Right kidney (tissue), 9 donors: ENCODE results near the gene MRPL18.
A peak's percentile ranks its signal among the peaks of the same experiment; 100 is the strongest.
"Not testable (repeated sequence)": the region's sequence is repeated elsewhere in the genome, so short reads cannot be mapped to it uniquely, and the experiment has no call there.

ENCODE experiments used
- DNase-seq: peaks from one replicate; pipeline ENCODE4 v3.0.0-alpha.2; 2016
- long read RNA-seq, 8 donors: transcript quantifications; one replicate each; lab custom pipeline, GENCODE V29; 2026

Gene MRPL18
- long read RNA-seq, donor 1, transcript MRPL18-201 (4 exons, 978 nt): major isoform, 42 of 76 reads
- long read RNA-seq, donor 1, partial matches to known transcripts: 20 of 76 reads
- long read RNA-seq, donor 1, other reads (novel, unspliced or antisense): 13 of 76 reads
- long read RNA-seq, donor 2, transcript MRPL18-201 (4 exons, 978 nt): major isoform, 13 of 15 reads
- long read RNA-seq, donor 2, partial matches to known transcripts: 0 of 15 reads
- long read RNA-seq, donor 2, other reads (novel, unspliced or antisense): 0 of 15 reads
- long read RNA-seq, donor 3, transcript MRPL18-201 (4 exons, 978 nt): major isoform, 10 of 17 reads
- long read RNA-seq, donor 3, partial matches to known transcripts: 0 of 17 reads
- long read RNA-seq, donor 3, other reads (novel, unspliced or antisense): 7 of 17 reads
- long read RNA-seq, donor 4, transcript MRPL18-201 (4 exons, 978 nt): major isoform, 28 of 41 reads
- long read RNA-seq, donor 4, partial matches to known transcripts: 0 of 41 reads
- long read RNA-seq, donor 4, other reads (novel, unspliced or antisense): 12 of 41 reads
- long read RNA-seq, donor 5, transcript MRPL18-201 (4 exons, 978 nt): major isoform, 26 of 50 reads
- long read RNA-seq, donor 5, transcript MRPL18-202 (4 exons, 758 nt): minor isoform, 5 of 50 reads
- long read RNA-seq, donor 5, partial matches to known transcripts: 0 of 50 reads
- long read RNA-seq, donor 5, other reads (novel, unspliced or antisense): 19 of 50 reads
- long read RNA-seq, donor 6, transcript MRPL18-201 (4 exons, 978 nt): major isoform, 30 of 56 reads
- long read RNA-seq, donor 6, partial matches to known transcripts: 11 of 56 reads
- long read RNA-seq, donor 6, other reads (novel, unspliced or antisense): 14 of 56 reads
- long read RNA-seq, donor 7, transcript MRPL18-201 (4 exons, 978 nt): major isoform, 23 of 53 reads
- long read RNA-seq, donor 7, partial matches to known transcripts: 14 of 53 reads
- long read RNA-seq, donor 7, other reads (novel, unspliced or antisense): 14 of 53 reads
- long read RNA-seq, donor 8, transcript MRPL18-201 (4 exons, 978 nt): major isoform, 35 of 50 reads
- long read RNA-seq, donor 8, partial matches to known transcripts: 0 of 50 reads
- long read RNA-seq, donor 8, other reads (novel, unspliced or antisense): 11 of 50 reads

- no peak for DNase-seq
Observed at GRCh38 chr6:159790149-159790955, at the start of gene MRPL18. Gene MRPL18, plus strand, starts transcription at chr6:159790467. Its CDS starts 121 bp downstream, at chr6:159790588.

DNA sequence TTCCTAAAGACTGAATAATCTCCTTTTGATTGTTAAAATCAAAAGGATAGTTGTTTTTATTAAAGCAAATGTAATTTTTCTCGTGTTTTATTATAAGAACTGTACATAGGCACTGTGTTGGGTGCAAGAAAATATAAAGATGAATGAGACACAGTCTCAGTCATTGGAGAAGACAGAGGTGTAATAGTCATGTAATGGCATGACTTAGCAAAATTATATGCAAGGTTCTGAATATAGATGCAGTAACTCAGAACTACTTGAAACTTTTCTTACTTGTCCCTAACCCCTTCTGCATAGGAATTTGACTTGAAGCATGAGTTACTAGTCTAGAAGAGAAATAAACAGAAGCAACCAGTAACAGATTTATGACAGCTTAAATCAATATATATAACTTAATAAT lies 48.1 kb upstream of the MRPL18 start:
- DNase-seq: no peak

DNA sequence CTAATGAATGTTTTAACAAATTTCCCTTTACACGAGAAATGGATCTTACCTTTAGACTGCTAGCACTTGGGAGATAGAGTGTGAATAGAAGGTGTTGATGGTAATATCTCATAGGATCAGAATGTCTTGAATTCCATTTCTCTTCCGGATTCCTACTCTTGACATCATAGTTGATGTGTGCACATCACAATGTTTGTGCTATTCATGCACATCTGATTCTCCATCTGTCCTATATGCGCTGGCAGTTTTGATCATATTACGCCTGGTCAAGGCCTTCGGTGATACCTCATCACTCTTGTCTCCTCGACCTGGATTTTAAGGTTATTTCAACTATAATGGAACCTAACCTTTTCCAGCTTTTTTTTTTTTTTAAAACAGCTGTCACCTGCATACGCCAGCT lies 45.2 kb upstream of the MRPL18 start:
- DNase-seq: no peak

GRCh38 chr6:159746759-159747158 lies 43.5 kb upstream of the MRPL18 start:
- no peak for DNase-seq

DNA sequence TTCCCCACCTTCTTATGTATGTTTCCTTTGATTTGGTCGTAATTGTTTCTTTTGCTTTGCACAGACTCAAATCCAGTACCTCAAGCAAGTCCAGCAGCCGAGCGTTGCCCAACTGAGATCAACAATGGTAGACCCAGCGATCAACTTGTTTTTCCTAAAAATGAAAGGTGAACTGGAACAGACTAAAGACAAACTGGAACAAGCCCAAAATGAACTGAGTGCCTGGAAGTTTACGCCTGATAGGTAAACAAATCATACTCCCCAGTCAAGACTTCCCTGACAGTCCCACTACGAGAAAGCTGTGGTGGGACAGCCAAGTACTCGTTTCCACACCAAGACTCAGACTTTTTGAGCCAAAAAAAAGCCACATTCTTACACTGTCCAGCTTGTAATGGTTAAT lies 42.1 kb upstream of the MRPL18 start:
- DNase-seq: not testable (repeated sequence)

GRCh38 chr6:159751448-159751847 lies 38.8 kb upstream of the MRPL18 start:
- no peak for DNase-seq

- DNase-seq: no peak
Observed at GRCh38 chr6:159753081-159753872, 37.0 kb upstream of the MRPL18 start.

DNA sequence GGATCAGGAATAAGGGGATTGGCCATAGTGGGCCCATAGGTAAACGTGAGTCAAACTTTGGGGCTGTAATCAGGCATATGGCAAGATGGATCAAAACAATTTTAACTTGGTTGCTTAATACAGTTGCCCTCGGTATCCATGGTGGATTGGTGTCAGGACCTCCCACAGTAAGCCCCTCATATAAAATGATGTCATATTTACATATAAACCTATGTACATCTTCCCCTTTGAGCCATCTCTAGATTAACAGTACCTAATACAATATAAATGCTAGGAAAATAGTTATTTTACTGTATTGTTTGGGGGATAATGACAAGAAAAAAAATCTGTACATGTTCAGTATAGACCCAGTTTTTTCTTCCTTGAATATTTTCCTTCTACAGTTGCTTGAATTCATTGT lies 35.9 kb upstream of the MRPL18 start:
- no peak for DNase-seq

- no peak for DNase-seq
Observed at GRCh38 chr6:159754959-159755914, 35.0 kb upstream of the MRPL18 start.

DNA sequence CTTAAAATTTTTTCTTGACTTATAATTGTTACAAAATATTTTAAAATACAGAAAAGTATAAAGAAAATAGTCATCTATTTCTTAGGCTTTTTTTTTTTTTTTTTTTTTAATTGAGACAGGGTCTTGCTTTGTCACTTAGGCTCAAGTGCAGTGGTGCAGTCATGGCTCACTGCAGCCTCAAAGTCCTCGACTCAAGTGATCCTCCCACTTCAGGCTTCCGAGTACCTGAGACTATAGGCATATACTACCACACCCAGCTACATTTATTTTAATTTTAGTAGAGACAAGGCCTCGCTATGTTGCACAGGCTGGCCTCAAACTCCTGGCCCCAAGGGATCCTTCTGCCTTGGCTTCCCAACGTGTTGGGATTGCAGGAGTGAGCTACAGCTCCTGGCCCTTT lies 33.8 kb upstream of the MRPL18 start:
- DNase-seq: no peak

DNA sequence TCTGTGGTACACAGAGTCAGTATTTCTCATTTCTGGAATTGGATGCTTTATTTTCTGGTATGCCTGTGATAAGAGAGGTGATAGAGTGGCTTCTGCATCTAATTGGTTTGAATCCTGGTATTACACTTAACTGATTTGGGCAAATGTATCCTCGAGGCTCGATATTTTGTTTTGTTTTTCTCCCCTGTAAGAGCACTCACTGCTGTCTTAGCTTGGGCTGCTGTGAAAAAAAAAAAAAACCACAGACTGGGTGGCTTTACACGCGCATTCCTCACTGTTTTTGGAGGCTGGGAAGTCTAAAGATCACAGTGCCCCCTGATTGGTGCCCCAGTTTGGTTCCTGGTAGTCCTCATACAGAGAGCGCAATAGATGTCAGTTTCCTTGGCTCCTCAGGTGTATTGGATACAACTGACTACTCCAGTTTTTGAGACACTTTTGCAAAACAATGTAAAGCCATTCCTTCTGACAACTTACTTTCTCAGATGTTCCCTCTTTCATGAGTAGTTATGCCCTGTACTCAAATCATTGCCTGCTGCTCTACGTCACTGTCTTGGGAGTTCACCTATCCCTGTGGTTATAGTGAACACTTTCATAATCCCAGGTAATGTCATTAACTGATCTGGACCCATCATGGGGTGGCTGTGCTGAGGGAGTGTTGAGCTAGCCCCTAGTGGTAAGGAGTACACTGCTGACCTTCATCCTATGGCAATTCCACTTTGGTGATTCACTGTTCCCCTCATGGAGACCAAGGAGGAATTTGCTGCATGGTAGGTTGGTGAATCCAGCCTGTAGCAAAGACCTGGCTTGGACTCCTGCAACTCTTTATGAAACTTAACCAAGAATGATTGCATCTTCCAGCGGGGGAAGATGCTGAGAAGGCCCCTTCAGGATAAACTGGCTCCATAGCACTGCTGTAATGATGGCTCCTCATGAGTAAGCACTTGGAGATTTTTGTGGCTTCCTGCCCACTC lies 32.0 kb upstream of the MRPL18 start:
- no peak for DNase-seq

GRCh38 chr6:159759645-159760044 lies 30.6 kb upstream of the MRPL18 start:
- DNase-seq: no peak

GRCh38 chr6:159760602-159761057 lies 29.6 kb upstream of the MRPL18 start:
- DNase-seq: no peak

DNA sequence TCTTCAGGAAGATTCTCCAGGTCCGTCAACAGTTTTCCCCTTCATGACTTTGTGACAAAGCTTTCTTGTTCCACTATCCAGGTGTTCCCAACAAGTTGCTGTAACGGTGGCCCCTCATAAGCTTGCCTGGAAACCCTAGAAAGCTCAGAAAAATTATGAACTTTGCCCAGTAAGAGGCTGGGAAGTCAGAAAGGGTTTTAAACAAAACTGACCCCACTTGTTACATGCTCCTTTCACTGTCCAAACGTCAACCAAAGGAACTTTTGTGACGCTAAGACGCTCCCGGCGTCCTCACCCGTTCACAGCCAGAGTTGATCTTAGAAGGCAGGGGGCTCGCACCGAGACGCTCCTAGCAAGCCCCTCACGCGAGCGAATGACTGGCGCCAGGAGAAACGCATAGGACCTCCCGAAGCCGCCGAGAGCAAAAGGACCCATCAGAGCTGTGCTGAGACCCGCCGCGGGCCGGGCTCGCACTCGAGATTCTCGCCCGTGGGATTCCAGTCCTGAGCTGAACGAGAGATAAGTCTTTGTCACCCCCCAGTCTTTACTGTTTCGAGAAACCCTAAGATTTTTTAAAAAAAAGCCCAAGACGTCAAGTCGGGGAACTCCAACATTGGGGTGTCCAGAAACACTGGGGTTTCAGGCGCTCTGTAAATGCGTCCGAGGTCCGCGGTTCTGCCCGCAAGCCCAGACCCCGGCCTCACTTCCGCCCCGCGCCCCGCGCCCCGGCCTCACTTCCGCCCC lies 29.0 kb upstream of the MRPL18 start:
- peak; percentile 73 for DNase-seq

GRCh38 chr6:159761873-159762680 lies 28.2 kb upstream of the MRPL18 start, which contains the start of gene ACAT2:
Gene ACAT2, plus strand, starts transcription at chr6:159762045. Its CDS starts 43 bp downstream, at chr6:159762088.
- DNase-seq: peak; percentile 97

- no peak for DNase-seq
Observed at GRCh38 chr6:159762681-159763293, 27.5 kb upstream of the MRPL18 start.
